SK-N-MC (cell line): ENCODE measurements around the gene RIBC2.
"Not testable (repeated sequence)": the region's sequence is repeated elsewhere in the genome, so short reads cannot be mapped to it uniquely, and the experiment has no call there.

Source experiments
- DNase-seq: peaks from one replicate; pipeline ENCODE4 v3.0.0-alpha.2; 2011; ENCODE audit warnings: low read depth, low spot score
- H3K27ac ChIP-seq: fragments of 200-600 bp; sonication (generic); 2 replicates; pipeline ENCODE4 v1.5.1; 2016; ENCODE audit warnings: mixed run types
- H3K36me3 ChIP-seq: fragments of 200-600 bp; sonication (generic); 2 replicates; pipeline ENCODE4 v1.6.1; 2017; ENCODE audit warnings: antibody characterized with exemption, low read length, mixed read lengths; ENCODE audit not compliant: insufficient read depth
- H3K4me3 ChIP-seq: fragments of 200-600 bp; sonication (generic); 2 replicates; pipeline ENCODE4 v1.5.1; 2016
- H3K9ac ChIP-seq: fragments of 200-600 bp; sonication (generic); 2 replicates; pipeline ENCODE4 v1.8.0; 2017; ENCODE audit warnings: mixed run types, mixed read lengths; ENCODE audit not compliant: insufficient read length
- H3K9me3 ChIP-seq: fragments of 200-600 bp; sonication (generic); 2 replicates; pipeline ENCODE4 v1.6.1; 2017; ENCODE audit warnings: low read depth, mild to moderate bottlenecking, antibody characterized with exemption, low read length, moderate library complexity, mixed read lengths
- EZH2 ChIP-seq: fragments of 200-600 bp; sonication (generic); IDR thresholded peaks from one replicate; pipeline ENCODE4 v1.6.1; 2017; ENCODE audit warnings: antibody characterized with exemption
- FOXP2 ChIP-seq: optimal IDR thresholded peaks from 2 replicates; pipeline ENCODE3; 2011; ENCODE audit warnings: mild to moderate bottlenecking, moderate library complexity; ENCODE audit not compliant: insufficient read depth; ENCODE audit errors: extremely low read length, control extremely low read depth
- POLR2AphosphoS5 ChIP-seq: IDR thresholded peaks from 2 replicates; pipeline ENCODE4 v1.6.1; 2012; ENCODE audit warnings: mild to moderate bottlenecking, low read depth, low read length, borderline replicate concordance

Gene RIBC2

DNA sequence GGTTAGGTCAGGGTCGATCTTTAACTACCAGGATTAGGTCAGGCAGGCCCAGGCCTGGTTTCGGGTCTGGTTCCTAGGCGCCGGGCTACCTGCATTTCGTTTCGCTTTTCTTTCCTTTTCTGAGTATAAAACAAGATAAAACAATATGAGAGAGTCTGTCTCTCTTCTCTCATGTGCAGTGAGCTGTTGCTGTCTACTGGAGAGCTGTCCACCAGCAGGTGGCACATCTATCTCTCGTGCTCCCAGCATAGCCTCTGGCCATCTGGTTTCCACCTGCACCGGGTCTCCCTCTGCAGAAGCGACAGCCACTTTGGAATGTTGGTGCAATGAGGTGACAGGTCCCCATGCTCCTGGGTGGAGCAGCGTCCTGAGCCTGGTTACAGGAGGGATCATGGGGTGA, 27.6 kb downstream of the RIBC2 start:
- H3K9me3 ChIP-seq, result no peaks in the 10 kb centered on the region
- no peak for TF ChIP-seq EZH2
- TF ChIP-seq FOXP2, result no peak
- TF ChIP-seq POLR2AphosphoS5, result no peak
- H3K4me3 ChIP-seq, result no peak overlapping the region
- H3K9ac ChIP-seq, result no peak overlapping the region
- no peaks in the 10 kb centered on the region for H3K36me3 ChIP-seq
- DNase-seq, result no peak
- no peak overlapping the region for H3K27ac ChIP-seq

DNA sequence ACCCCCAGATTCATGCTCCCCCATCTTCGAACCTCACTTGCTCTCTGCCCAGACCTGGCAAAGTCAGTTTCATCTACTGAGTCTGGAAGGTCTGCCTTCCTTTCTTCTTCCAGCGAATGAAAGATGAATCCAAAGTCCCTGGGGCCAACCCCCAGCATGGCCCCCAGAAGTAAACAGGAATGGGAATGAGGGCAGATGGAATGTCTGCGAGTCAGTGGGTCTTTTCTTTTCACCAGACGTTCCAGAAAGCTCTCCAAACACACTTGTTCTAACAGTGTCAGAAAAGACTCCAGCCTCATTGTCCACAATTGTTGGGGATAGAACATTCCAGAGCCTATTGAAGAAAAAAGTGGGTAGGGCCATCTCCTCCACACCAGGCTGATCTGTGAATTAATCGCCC, 28.6 kb downstream of the RIBC2 start:
- H3K36me3 ChIP-seq, result no peaks in the 10 kb centered on the region
- no peak for DNase-seq
- no peaks in the 10 kb centered on the region for H3K9me3 ChIP-seq
- H3K4me3 ChIP-seq, result no peak overlapping the region
- H3K9ac ChIP-seq, result no peak overlapping the region
- no peak overlapping the region for H3K27ac ChIP-seq
- TF ChIP-seq POLR2AphosphoS5, result no peak
- TF ChIP-seq FOXP2, result no peak
- no peak for TF ChIP-seq EZH2

DNA sequence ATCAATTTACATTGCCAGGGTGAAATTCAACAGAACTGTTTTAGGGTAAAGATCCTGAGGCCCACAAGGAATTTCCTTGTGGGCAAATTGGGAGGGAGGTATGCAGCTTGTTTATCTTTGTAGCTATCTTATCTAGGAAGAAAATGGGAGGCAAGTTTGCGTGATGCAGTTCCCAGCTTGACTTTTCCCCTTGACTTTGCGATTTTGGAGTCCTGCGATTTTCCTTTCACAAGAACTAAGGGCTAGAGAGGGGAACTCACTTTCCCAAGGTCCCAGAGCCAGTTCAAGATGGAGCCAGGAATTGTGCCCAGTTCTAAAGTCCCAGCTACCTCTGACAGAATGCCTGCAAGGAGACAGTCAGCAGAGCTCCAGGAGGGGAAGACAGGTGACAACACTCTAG, 30.7 kb downstream of the RIBC2 start:
- Histone ChIP-seq H3K9me3 (no peaks in the 10 kb centered on the region), H3K9ac (no peak overlapping the region), H3K36me3 (no peaks in the 10 kb centered on the region), H3K4me3 (no peak overlapping the region), H3K27ac (no peak overlapping the region)
- TF ChIP-seq EZH2, result no peak
- TF ChIP-seq POLR2AphosphoS5, result no peak
- TF ChIP-seq FOXP2, result no peak
- no peak for DNase-seq

DNA sequence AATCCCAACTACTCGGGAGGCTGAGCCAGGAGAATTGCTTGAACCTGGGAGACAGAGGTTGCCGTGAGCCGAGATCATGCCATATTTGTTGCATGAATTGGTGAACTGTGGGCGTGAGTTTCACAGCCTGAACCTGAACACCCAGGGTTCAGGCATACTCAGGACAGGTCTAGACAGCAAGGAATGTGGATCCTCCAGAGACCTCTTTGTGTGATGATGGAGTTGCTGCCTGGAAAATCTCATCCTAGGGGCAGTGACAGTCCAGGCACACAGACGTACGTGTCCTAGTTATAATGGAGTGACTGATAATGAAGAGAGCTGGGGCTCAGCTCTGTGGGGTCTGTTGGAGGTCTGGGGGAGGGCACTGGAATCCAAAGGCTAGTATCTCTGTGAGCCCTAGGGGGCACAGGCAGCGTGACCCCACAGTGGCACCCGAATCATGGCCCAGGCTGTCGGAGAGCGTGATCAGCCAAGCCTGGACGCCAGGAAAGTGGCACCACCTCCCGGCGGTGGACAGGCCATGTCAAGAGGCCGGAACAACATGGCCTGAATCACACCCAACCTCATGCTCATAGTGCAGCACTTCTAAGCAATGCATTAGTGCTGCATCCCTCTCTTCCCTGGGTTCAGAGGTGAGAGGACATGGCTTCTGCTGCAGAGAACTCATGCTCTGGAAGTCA, 31.7 kb downstream of the RIBC2 start:
- H3K27ac ChIP-seq, result no peak overlapping the region
- no peaks in the 10 kb centered on the region for H3K9me3 ChIP-seq
- DNase-seq, result no peak
- H3K36me3 ChIP-seq, result no peaks in the 10 kb centered on the region
- H3K4me3 ChIP-seq, result no peak overlapping the region
- TF ChIP-seq EZH2 (no peak), POLR2AphosphoS5 (no peak), FOXP2 (no peak)
- H3K9ac ChIP-seq, result no peak overlapping the region

DNA sequence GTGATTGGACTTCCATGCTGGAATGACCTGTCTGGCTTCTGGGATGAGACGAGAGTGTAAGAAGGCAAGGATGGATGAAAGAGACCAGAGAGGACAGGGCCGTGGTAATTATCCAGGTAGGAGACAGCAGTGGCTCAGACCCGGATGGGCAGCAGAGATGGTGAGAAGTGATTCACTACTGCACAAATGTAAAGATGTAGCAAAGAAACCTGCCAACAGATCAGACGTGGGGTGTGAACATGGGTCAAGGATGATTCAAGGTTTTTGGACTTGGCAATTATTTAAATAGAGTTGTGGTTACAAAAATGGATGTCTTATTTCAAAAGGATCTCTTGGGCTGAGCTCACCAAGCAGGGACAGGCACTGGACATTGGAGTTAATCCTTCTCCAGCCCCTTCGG, 32.7 kb downstream of the RIBC2 start:
- H3K4me3 ChIP-seq, result no peak overlapping the region
- H3K36me3 ChIP-seq, result no peaks in the 10 kb centered on the region
- no peaks in the 10 kb centered on the region for H3K9me3 ChIP-seq
- DNase-seq, result no peak
- TF ChIP-seq EZH2 (no peak), FOXP2 (no peak), POLR2AphosphoS5 (no peak)
- H3K27ac ChIP-seq, result no peak overlapping the region
- no peak overlapping the region for H3K9ac ChIP-seq

DNA sequence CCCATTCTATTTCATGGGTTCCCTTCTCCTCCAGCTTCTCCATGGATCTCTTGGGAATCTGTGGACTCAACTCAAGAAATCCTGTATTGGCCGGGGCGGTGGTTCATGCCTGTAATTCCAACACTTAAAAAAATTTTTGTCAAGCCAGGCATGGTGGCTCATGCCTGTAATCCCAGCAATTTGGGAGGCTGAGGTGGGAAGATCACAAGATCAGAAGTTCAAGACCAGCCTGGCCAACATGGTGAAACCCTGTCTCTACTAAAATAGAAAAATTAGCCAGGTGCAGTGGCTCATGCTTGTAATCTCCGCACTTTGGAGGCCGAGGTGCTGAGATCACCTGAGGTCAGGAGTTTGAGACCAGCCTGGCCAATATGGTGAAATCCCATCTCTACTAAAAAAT, 34.1 kb downstream of the RIBC2 start:
- H3K4me3 ChIP-seq, DNase-seq, H3K27ac ChIP-seq, H3K9me3 ChIP-seq, H3K9ac ChIP-seq, H3K36me3 ChIP-seq: not testable (repeated sequence)

DNA sequence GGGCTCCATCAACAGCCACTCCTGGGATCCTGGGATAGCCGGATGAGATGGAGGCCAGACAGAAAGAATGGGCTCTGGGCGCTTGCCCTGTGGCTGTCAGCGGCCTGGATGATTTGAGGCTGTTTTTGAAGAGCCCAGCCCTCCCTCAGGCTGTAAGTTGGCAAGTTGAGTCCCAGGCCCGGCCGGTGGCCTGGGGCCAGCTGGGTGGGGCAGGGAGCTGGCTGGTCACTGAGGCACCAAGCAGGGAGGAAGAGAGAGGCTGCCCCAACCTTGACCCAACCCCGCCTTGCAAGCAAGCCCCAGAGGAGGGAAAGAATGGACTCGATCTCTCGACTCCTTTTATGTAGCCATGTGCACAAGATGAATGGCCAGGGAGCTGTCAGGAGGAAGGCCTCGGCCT, 34.9 kb downstream of the RIBC2 start:
- Histone ChIP-seq H3K9me3 (no peaks in the 10 kb centered on the region), H3K4me3 (no peak overlapping the region), H3K27ac (no peak overlapping the region), H3K9ac (no peak overlapping the region), H3K36me3 (no peaks in the 10 kb centered on the region)
- TF ChIP-seq POLR2AphosphoS5 (no peak), EZH2 (no peak), FOXP2 (no peak)
- no peak for DNase-seq

DNA sequence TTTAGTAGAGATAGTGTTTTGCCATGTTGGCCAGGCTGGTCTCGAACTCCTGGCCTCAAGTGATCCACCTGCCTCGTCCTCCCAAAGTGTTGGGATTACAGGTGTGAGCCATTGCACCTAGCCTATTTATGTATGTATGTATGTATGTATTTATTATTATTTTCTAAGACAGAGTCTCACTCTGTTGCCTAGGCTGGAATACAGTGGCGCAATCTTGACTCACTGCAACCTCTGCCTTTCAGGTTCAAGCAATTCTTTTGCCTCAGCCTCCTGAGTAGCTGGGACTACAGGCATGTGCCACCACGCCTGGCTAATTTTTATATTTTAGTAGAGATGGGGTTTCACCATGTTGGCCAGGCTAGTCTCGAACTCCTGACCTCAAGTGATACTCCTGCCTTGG, 35.9 kb downstream of the RIBC2 start:
- DNase-seq, H3K9me3 ChIP-seq, H3K9ac ChIP-seq, H3K27ac ChIP-seq, H3K4me3 ChIP-seq, H3K36me3 ChIP-seq: not testable (repeated sequence)

DNA sequence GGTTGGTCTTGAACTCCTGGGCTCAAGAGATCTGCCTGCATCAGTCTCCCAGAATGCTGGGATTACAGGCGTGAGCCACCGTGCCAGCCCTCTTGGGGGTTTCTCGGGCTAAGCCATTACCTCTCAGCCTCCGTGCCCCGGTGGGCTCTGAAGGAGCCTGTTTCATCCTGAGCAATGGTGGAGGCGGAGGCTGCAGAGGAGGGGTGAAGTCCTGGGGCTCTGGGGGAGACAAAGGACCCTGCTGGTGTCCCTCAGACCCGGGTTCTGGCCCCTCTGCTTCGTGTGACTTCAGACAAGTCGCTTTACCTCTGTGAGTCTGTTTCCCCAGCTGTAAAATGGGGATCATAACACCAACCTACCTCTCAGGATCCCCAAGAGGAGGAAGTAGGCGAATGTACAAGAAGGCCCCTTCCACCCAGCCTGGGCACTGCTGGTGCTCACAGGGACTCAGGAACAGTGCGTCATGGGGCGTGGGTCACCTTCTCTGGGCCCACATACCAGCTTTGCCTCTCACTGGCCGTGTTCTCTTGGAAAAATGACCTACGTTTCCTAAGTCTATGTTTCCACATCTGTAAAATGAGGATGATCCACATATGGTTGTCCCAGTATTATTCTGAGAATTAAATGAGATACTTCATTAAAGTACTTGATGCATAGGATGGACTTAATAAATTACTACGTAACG, 36.8 kb downstream of the RIBC2 start:
- H3K4me3 ChIP-seq, result no peak overlapping the region; the same call in 1 of the 2 replicates
- no peaks in the 10 kb centered on the region for H3K36me3 ChIP-seq
- TF ChIP-seq EZH2, result no peak
- no peak overlapping the region for H3K9ac ChIP-seq
- DNase-seq, result no peak
- H3K9me3 ChIP-seq, result no peaks in the 10 kb centered on the region
- H3K27ac ChIP-seq, result 0 out of 2 replicates have a peak overlapping the region, but pooled peaks have one; percentile 77
